HG03575 (cell line): ENCODE measurements around the gene NPAS3.

Experiments
- ATAC-seq: cut with Tn5 transposase; IDR thresholded peaks from one replicate; pipeline ENCODE4 v1.9.1; 2021; ENCODE audit not compliant: unreplicated experiment, insufficient number of reproducible peaks, low FRiP score; ENCODE audit errors: extremely low read depth

Gene NPAS3

DNA sequence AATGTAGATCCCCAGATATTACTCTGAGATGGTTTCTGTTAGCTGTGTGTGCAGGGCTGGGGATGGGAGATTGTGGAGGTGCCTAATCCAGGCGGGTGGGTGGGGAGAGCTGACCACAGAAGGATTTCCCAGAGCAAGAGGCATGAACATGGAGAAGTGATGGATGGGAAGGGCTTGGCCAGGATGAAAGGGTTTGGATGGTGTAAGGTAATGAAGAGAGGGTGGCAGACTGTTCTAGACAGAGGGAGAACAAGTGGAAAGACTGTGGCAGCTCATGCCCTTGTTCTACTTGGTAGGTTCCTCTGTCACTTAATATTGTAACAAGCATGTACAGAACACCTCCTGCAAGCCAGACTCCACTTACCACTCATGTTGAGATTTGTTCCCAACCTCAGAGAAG is 187.8 kb downstream of the NPAS3 start:
- ATAC-seq, result no peak

DNA sequence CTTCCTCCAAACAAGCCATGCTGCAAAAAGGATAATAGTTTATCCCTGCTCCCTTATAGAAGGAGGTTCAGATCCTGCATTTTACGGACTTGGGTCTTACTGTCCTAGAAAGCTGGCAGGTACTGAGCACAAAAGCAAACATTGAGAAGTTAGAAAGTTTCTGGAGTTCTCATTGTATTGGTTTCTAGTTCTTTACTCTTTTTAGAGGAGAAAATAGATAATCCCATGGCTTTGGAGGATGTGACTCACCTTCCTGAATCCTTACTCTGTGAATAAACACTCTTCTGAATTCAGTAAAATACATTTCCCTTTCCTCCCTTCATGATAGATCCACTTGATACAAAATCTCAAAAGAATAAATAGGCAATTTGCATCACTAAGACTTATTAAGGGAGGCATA is 188.9 kb downstream of the NPAS3 start:
- no peak for ATAC-seq

DNA sequence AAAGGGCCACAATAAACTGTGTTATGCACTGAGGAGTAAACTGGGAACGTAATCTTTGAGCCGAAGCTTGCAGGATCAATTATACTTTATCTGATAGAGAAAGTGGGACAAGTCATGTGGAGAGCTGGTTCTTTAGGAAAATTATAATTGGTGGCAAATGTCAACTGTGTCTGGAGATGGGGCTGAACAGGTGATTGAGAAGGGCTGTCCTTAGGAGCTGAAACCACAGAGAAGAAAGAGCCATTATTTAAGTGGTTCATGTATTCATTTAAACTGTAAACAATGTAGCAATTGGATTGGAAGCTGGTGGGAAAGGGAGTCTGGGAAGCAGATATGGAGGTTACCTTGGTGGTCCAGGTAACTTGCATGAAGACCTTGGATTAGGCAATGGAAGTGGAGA is 193.1 kb downstream of the NPAS3 start:
- ATAC-seq, result no peak

DNA sequence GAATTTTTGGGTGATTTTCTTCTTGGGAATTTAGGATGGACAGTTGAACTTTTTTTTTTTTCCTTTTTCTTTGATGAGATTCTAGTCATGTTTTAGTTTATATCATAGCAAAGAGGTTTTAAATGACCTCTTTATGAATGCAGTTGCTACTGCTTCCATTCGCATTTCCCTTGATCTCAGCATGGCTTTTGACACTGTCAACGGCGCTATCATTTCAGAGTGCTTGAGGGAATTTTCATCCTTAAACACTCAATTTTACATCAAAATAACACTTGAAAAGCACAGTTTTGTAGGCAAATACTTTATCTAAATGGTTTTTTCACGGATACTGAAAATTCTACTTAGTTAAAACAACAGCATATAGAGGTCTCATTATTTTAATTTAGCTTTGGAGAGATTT is 195.5 kb downstream of the NPAS3 start:
- no peak for ATAC-seq

DNA sequence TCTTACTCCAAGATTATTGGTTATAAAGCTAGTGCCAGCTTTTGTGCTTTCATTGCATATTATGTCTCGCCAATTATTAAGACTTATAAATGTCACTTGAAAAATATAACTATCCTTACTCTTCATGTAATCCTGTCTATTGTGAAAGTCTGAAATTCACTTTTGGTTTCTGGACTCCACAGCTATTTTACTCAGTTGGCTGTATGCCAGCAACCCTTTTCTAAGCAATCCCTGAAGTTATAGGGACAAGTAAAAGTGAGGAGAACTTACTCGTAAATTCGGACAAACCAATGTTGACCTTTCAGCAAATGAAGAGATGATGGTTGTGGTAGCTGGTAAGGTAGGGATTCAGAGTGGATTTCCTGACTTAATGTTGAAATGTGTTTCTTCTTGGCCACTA is 196.3 kb downstream of the NPAS3 start:
- no peak for ATAC-seq

DNA sequence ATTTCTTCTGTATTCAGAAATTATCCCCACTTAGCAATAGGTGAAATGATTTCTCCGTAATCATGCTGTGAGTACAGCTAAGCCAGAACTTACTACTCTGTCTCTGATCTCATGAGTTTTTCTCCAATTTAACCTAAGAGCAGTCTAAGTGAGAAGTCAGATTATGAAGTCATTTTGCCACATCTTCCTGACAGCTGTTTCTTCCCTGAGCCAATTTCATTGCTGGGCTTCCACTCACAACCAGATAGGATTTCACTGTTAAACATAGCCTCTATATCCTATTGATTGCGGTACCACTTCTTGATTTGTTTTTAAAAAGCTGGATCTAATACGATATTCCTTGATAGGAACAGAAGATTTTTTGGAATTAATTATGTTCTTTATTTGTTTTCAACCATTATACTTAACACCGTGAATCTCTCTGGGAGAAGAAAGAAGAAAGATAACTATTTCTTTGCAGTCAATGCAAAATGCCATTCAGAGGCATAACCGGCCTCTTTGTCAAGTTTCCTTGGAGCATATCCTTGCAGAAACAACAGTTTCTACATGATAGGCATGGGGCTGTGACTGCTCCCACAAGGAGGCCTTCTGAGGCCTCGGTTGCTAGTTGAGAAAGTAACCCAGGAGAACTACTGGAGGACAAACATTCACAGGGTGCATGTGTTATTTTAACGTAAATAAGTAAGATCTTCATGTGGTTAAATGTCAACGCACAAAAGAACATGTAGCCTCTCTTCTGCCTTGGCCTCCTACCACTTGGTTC is 212.2 kb downstream of the NPAS3 start:
- ATAC-seq, result no peak

DNA sequence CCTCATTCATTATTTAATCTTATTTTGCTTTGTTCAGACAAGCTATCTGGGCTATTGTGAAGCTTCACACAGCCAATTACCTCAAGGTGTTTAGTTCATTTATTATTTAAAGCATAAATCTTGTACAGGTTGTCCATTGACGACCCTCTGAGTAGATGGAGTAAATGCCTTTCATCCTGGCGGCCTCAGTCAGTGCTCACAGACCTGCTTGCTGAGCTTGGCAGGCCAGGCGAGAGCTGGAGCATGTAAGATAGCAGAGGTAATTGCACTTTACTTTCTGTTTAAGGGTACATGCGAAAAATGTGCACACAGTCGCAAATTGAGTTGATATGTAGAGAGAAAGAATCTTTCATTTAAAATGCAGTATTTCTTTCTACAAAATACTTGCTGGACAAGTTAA is 224.4 kb downstream of the NPAS3 start:
- no peak for ATAC-seq

DNA sequence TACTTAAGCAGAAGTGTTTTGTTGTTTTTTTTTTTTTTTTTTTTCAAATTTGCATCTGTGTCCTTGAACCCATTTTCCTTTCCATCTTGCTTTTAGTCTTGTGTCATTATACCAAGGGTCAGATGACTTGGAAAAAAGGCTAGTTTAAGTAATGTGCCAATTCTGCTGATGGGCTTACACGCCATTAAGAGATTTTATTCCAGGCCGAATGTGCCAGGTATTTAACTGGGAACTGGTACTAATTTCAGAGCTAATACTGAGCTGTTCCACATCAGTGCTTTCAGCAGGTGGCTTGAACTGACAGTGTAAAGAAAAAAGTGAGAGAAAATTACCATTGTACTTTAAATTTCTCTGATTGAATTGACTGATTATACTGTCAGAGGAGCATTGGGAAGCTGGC is 224.9 kb downstream of the NPAS3 start:
- ATAC-seq, result no peak

DNA sequence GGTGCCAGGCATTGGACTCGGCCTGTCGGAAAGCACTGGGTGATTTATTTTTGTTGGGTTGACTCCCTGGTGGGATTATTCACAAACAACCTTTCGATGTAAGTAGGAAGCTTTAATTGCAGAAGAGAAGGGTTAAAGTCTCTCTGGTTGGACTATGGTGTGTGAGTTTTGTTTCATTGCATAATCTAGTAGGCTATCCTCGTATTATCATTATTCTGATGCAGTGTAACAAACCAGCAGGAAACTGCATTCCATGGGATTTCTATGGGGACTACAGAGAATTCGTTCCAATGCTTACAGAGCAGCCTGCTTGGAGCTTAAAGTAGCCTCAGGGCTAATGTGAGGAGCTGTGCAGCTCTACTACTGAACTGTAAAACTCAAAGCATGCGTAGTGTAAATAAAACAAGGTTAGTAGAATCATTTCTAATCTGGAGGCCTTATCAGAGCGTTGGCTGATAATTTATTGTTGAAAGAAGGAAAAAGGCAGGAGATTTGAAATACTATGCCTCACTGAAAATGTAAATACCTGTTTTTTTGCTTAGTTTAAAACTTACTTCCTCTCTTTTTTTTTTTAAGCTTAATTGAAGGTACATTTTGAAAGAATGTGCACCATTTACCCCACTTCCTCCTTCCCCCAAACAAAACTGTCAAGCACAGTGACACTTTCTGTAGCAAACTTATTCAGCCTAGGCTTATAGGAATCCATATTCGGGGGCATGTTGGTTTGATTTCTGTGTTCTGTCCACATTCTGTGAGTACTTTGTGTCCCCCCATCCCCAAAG is 226.7 kb downstream of the NPAS3 start:
- ATAC-seq, result no peak

DNA sequence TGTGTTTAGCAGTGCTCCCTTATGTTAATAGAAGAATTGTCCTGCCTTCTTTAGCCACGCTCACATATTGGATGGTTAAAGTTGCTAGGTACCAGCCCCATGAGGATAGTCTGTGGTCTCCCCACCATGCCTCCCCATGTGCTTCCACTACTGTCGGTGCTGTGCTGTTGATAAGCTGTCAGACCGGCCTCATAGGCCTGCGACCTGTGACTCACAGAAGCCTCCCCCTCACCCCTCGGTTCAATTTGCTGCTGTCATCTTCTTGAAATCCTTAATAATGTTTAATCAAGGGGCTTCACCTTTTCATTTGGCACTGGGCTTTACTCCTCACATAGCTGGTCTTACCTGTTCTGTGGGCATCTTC is 227.2 kb downstream of the NPAS3 start:
- ATAC-seq, result no peak

DNA sequence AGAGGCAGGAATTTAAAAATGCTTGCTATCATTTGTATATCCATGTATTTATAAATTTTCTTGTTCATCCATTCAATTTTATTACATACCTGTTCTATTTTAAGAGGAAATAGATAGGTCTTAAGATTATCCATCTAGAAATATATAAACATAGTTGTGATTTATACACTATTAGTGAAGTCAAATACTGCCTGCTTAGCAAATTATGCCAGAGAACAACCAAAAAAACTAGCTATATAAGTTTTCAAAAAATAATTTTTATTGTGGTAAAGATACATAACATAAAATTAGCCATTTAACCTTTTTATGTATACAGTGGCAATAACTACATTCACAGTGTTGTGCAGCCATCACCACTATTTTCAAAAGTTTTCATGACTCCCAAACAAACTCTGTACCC is 237.3 kb downstream of the NPAS3 start:
- no peak for ATAC-seq

DNA sequence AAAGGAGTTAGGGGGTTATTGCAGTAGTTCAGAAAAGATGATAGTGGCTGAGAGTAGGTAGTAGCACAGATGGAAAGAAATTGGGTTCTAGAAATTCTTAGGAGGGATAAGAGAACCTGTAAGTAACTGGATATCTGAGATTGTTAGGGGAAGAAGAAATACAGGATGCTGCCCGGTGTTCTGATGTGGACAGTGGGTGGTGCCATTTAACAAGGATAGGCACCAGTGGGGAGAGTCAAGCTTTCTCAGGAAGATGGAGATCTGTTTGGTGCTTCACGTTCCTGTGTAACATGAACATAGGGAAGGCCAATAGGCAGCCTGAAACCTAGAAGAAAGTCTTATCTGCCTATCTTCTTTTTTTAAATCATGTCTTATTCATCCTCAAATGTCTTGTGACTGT is 245.9 kb downstream of the NPAS3 start:
- ATAC-seq, result no peak

DNA sequence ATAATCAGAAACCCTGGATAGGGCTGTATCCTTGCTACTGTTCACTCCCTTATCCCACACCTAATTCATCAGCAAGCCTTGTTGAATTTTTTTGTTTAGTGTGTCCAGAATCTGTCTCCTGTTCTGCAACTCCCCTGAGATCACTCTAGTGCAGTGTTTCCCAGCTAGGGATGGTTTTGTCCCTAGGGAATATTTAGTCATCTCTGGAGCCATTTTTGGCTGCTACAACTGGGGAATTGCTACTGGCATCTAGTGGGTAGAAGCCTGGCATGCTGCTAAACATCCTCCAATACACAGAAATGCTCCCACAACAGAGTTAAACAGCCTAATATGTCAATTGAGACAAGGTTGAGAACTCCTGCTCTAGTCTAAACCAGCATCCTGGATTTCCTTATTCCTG is 248.0 kb downstream of the NPAS3 start:
- no peak for ATAC-seq

DNA sequence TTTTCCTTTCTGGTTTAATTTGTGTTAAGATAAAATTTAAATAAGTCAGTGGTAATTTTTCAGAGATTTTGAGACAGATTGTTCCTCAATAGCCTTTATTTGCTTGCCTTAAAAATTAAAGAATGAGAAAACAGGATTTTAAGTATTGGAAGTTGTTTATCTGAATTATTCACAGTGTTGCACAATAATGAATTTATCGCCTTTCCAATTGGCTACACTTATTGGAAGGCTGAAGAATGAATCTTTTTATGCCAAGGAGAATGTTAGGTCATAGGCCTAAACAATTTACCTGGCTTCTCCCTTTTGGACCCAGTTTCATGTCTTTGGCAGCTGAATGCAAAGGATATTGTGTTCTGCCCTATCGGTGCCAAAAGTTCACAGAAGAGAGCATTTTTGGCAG is 250.2 kb downstream of the NPAS3 start:
- no peak for ATAC-seq

DNA sequence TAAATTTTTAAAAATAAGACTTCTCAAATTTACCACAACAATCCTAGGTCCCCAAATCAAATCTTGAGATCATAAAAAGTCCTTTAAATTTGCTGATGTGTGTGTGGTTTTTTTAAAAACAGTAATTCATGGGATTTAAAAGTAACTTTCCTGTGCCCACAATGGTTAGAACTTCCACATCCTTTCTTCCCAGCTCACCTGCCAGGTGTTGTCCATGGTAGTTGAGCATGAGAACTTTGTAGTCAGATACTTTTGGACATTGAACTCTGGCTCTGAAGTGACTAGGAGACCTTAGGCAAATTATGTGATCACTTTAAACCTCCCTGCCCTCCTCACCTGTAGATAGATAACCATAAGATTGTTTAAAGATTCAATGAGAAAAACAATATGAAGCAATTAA is 253.2 kb downstream of the NPAS3 start:
- ATAC-seq, result no peak

DNA sequence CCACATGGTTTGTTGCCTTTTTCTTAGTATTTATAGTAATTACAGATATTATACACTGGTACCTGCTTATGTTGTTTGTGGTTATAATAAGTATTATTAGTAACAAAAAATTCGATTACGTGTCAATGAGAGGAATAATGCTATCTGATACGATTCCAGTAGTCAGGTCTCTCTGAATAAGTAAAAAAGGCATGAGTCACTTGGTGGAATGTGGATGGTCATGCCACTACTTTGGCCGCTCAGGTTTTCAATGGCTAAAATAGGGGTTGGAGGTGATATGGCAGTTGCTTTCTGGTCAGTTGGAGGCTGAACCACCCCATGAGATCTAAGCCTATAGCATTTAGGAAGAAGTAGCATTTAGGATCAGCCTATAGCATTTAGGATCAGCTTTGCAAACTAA is 255.9 kb downstream of the NPAS3 start:
- ATAC-seq, result no peak

DNA sequence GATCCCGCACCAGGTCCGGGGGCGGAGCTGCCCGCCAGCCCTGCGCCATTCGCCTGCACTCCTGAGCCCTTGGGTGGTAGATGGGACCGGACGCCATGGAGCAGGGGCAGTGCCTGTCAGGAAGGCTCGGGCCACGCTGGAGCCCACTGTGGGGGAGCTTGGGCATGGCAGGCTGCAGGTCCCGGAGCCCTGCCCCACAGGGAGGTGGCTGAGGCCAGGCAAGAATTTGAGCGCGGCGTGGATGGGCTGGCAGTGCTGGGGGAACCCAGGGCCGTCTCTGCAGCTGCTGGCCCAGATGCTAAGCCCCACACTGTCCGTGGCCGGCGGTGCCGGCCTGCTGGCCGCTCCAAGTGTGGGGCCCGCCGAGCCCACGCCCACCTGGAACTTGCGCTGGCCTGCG is 260.0 kb downstream of the NPAS3 start:
- no peak for ATAC-seq

DNA sequence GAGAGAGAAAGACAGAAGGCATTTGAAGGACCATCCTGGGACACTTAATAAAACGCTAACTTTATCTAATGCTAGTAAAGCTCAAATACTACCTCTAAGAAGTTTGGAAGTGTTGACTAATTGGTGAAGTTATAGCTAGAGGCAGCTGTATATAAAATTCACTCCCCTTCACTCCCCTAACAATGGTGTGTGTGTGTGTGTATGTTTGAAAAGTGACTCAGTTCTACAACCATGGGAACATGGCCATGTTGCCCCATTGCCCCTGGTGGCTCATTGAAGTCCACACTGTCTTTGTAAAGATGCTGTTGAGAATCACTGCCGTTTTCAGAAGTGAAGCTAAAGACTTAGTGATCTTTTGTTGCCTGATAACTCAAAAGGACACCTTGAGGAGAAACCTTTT is 262.4 kb downstream of the NPAS3 start:
- no peak for ATAC-seq

DNA sequence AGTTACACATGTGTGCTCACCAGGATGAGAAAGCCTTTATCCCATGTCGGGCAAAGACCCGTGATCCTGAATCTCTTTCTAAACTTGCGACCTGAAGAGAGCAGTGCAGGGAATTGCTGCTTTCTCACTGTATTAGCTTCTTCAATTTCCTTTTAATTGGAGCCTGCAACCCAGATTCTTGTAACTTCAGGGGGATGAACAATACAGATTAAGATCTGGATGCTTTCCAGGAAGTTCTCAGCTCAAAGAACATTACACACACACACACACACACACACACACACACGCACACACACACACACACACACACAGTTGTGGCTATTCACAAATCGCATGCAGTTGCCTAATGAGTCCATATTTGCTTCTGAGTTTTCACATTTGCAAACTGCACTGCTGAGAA is 268.3 kb downstream of the NPAS3 start:
- ATAC-seq, result no peak

DNA sequence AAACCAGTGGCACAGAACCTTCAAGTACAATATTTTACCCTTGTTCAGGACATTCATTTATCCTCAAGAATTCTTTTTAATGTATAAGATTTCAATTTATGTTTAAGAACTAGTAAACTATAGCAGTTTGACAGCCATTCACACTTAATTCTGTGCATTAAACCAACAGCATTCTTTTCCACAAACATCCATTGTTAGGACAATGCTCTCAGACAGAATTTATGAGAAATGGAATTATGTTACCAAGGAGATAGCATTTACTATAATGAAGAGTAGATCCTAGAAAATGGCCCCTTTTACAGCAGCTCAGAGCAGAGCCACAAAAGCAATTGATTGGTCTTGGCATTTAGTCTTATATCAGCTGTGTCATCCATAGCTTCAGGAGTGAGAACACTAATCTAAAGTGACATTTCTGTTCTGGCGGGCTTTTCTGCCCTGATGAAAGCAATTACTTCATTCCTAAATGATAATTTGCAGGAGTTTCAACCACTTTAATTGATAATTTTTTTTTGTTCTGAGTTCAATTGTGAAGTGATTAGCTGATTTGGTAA is 268.9 kb downstream of the NPAS3 start:
- ATAC-seq, result no peak
